GM08714 (cell line): ENCODE measurements around the gene ETF1.

Experiments used
- H3K4me3 ChIP-seq: fragments of 200-500 bp; sonication (Bioruptor generic); 2 replicates; pipeline ENCODE4 v1.5.1; 2014; ENCODE audit warnings: mild to moderate bottlenecking, low read length, inconsistent platforms
- ZNF274 ChIP-seq: IDR thresholded peaks from 2 replicates; pipeline ENCODE4 v1.6.1; 2012; ENCODE audit warnings: mild to moderate bottlenecking, low read depth, low read length

The ETF1 gene

GRCh38 chr5:138468966-138469539 is 74.0 kb downstream of the ETF1 start:
- no peak overlapping the region for H3K4me3 ChIP-seq

GRCh38 chr5:138468133-138468965 is 74.7 kb downstream of the ETF1 start:
- H3K4me3 ChIP-seq: no peak overlapping the region
- TF ChIP-seq ZNF274: no peak

More at GRCh38 chr5:138468966-138469539, 74.0 kb downstream of the ETF1 start:
- no peak for TF ChIP-seq ZNF274

DNA sequence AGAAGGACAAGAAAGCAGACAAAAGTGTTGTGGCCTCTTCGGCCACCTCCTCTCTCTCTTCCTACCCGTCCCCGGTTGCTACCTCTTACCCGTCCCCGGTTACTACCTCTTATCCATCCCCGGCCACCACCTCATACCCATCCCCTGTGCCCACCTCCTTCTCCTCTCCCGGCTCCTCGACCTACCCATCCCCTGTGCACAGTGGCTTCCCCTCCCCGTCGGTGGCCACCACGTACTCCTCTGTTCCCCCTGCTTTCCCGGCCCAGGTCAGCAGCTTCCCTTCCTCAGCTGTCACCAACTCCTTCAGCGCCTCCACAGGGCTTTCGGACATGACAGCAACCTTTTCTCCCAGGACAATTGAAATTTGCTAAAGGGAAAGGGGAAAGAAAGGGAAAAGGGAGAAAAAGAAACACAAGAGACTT is 75.3 kb downstream of the ETF1 start:
- TF ChIP-seq ZNF274: no peak
- H3K4me3 ChIP-seq: no peak overlapping the region

DNA sequence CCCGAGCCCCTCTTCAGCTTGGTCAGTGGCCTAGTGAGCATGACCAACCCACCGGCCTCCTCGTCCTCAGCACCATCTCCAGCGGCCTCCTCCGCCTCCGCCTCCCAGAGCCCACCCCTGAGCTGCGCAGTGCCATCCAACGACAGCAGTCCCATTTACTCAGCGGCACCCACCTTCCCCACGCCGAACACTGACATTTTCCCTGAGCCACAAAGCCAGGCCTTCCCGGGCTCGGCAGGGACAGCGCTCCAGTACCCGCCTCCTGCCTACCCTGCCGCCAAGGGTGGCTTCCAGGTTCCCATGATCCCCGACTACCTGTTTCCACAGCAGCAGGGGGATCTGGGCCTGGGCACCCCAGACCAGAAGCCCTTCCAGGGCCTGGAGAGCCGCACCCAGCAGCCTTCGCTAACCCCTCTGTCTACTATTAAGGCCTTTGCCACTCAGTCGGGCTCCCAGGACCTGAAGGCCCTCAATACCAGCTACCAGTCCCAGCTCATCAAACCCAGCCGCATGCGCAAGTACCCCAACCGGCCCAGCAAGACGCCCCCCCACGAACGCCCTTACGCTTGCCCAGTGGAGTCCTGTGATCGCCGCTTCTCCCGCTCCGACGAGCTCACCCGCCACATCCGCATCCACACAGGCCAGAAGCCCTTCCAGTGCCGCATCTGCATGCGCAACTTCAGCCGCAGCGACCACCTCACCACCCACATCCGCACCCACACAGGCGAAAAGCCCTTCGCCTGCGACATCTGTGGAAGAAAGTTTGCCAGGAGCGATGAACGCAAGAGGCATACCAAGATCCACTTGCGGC is 75.9 kb downstream of the ETF1 start:
- no peak overlapping the region for H3K4me3 ChIP-seq
- no peak for TF ChIP-seq ZNF274

GRCh38 chr5:138466125-138466899 is 76.7 kb downstream of the ETF1 start:
- TF ChIP-seq ZNF274: no peak
- peak overlapping the region; percentile 78; the same call in 1 of the 2 replicates for H3K4me3 ChIP-seq

DNA sequence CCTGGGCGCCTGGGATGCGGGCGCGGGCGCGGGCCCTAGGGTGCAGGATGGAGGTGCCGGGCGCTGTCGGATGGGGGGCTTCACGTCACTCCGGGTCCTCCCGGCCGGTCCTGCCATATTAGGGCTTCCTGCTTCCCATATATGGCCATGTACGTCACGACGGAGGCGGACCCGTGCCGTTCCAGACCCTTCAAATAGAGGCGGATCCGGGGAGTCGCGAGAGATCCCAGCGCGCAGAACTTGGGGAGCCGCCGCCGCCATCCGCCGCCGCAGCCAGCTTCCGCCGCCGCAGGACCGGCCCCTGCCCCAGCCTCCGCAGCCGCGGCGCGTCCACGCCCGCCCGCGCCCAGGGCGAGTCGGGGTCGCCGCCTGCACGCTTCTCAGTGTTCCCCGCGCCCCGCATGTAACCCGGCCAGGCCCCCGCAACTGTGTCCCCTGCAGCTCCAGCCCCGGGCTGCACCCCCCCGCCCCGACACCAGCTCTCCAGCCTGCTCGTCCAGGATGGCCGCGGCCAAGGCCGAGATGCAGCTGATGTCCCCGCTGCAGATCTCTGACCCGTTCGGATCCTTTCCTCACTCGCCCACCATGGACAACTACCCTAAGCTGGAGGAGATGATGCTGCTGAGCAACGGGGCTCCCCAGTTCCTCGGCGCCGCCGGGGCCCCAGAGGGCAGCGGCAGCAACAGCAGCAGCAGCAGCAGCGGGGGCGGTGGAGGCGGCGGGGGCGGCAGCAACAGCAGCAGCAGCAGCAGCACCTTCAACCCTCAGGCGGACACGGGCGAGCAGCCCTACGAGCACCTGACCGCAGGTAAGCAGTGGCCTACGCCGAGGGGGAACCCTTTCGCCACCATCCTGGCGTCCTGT is 77.5 kb downstream of the ETF1 start, which contains the start of gene EGR1:
Gene EGR1, plus strand, starts transcription at position 219 of the 864 bp plus-strand sequence. Its CDS starts 283 bp downstream, at position 502.
- peak within 1 kb of the TSS; percentile 78 for H3K4me3 ChIP-seq
- TF ChIP-seq ZNF274: no peak

- TF ChIP-seq ZNF274: no peak
These were observed 78.4 kb downstream of the ETF1 start for GRCh38 chr5:138464388-138465260.

GRCh38 chr5:138464008-138464387 is 79.0 kb downstream of the ETF1 start:
- TF ChIP-seq ZNF274: no peak
- H3K4me3 ChIP-seq: peak overlapping the region; percentile 78

More at GRCh38 chr5:138464388-138465260, 78.4 kb downstream of the ETF1 start:
- H3K4me3 ChIP-seq: peak overlapping the region; percentile 78

DNA sequence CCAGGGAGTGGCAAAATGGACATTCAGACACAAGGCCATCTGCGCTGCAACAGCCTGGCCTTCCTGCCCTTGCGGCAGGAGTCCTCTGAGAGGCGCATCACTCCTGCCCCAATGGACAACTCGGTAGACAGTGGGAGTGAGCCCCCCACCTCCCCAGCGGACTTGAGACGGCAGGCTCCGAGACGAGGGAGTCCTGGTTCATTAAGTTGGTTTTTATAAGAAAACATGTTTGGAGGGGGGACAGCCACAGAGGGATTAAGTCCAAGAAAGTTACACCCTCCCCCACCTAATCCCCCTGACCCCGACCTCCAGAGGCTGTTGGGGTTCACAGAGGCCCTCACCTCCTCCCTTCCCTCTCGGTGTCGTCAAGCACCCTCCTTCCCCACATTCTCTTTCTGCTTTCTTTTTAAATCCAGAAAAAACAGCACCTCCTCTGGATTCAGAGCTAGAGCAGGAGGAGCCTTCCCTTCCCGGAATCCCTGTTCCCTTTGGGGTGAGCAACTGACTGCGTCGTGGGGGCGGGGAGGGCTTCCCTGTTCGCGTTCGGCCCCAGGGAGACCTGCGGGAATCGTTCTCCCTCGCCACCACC is 79.5 kb downstream of the ETF1 start:
- no peak for TF ChIP-seq ZNF274
- H3K4me3 ChIP-seq: peak overlapping the region; percentile 65; the same call in 1 of the 2 replicates

- no peak for TF ChIP-seq ZNF274
- H3K4me3 ChIP-seq: no peak overlapping the region
These were observed 81.5 kb downstream of the ETF1 start for GRCh38 chr5:138461343-138462125.
